NCI-H345 treated with DMSO at 0.1 percent for 48 hours (cell line): ENCODE data around the gene ZBTB16.

Experiments used
- DNase-seq: peaks from one replicate; lab custom pipeline; 2025; ENCODE audit not compliant: unreplicated experiment; lab: John Stamatoyannopoulos, UW

Gene ZBTB16

DNA sequence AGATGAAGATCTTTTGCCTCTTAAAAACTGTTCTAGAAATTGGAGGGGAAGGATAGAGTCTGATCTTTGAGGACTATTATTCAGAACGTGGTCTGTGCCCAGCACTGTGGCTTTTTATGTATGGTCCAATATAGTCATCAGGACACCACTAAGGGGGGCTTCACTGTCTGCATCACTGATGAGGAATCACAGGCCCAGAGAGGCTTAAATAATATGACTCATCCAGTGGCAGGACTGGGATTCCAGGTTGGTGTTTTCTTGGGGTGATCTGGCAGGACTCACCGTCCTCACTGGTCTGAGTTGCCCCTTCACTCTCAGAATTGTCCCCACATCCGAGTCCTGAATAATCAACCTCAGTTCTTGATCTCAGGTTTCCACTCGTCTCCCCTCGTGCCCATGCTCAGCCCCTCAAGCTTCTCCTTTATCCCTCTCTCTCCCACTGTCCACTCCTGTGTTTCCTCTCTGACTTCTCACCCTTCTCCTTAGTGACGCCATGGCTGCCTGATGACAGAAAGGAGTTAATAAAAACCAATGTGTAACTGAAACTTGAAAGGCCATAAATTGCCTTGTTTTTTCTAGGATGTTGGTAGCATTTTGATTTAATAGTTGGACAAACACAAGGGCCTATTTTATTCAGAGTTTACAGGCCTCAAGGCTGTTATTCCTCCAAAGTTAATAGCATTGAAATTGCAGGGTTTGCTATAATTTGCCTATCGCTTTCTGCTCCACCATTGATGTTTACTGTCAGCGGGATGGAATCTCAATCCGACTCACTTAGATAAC is 141.0 kb downstream of the ZBTB16 start:
- DNase-seq: no peak

DNA sequence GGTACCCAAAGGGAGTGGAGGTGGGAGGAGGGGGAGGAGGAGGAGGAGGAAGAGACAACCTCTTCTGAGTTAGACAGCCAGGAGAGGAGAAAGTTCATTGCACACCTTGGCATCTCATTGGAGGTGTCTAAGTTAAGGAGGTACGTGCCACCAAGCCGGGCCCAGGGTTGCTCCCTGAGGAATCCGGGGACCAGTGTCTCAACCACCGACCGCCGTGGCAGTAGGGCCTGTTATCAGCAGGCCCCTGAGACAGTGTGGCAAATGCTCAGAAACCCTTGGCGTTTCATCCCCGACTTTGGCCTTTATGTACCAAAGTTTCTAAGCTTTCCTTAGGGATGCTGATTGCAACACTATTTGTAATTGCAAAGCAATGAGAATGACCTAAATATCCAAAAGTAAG is 141.7 kb downstream of the ZBTB16 start:
- no peak for DNase-seq

DNA sequence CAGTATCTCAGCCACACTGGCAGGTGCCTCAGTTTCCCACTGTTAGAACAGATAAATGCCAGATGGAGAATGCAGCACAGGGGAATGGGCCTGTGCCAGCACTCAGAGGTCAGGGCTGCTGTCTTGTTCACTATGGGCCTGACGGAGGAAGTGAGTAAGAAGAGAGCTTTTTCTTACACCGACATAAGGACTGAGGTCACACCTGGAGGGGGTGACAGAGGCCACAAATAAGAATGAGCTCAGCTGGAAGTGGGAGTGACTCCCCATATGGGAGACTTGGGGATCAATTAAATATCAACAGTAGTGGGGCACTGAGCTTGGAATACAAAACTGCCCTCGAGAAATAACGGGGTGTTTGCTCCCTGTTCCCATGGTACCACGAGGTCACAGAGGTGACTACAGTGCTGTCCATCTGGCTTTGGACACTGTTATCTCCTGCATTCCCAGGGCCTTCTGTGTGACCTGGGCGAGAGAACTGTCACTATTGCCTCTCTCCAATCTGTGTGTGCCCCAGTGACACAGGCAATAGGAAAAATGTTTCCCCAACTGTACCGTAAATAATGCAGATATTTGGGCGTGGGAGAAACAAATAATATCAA is 142.6 kb downstream of the ZBTB16 start:
- no peak for DNase-seq

DNA sequence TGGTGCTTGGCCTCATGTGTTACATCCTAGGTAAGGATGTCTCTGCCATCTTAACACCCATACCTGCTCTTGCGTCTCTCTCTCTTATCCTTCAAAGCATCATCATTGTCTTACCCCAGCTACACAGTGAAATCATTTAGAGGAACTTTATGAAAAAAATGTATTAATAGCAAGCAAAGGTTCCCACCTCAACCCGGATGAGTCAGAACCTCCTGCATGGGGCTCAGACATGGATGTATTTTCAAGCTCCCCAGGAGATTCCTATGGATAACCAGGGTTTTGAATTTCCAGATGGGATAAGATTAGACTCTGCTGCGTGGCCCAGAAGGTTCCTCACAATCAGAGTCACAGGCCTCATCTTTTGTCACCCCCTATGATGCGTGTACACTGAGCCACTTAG is 147.6 kb downstream of the ZBTB16 start:
- DNase-seq: no peak

DNA sequence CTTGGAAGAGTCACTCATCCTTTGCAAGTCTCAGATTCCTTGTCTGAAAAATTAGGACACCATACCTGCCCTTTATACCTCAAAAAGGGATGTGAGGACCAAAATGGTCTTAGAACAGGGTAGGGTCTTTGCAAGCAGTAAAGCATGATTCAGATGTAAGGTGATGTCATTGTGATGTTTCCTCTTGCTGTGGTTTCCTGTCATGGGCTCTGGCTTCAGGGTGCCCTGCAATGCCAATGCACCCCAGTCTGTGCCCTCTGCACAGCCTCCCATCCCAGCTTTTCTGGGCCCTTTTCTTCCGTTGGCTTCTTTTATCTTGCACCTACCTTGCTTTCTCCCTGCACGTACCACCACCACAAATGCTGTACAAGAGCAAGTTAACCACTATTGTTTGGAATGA is 148.9 kb downstream of the ZBTB16 start:
- DNase-seq: no peak

DNA sequence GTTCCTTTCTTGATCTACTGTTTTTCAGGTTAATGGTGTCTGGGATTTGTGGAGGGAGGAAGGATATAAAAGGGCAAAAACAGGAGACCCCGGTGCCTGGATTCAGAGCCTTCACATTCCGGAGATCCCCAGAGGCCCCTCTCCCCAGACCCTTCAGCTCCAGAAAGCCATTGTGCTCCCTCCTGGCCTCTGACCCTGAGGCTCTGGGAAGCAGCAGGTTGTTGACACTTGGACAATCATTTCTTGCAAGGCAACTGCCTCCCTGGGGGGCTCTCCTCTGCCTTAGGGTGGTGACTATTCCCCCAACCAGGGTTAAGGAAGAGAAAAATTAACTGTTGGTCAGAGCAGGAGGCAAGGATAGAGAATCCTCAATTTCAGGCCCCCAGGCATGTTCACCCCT is 149.8 kb downstream of the ZBTB16 start:
- DNase-seq: no peak

DNA sequence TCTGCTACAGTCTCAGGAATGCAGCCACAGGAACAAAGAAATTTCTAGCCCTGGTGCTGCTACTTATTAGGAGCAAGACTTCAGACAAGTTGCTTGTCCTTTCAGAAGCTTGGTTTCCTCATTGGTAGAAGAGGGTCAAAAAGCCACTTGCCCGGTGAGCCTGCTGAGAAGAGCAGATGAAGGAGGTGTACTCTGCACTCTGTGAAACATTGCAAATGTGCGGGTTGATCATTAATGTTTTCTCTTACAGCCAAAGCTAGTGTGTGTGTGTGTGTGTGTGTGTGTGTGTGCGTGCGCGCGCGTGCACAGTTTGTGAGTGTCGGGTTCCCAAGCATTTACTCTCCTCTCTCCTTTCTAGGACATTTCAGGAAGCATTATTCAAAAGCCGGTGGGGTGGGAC is 150.4 kb downstream of the ZBTB16 start:
- no peak for DNase-seq

DNA sequence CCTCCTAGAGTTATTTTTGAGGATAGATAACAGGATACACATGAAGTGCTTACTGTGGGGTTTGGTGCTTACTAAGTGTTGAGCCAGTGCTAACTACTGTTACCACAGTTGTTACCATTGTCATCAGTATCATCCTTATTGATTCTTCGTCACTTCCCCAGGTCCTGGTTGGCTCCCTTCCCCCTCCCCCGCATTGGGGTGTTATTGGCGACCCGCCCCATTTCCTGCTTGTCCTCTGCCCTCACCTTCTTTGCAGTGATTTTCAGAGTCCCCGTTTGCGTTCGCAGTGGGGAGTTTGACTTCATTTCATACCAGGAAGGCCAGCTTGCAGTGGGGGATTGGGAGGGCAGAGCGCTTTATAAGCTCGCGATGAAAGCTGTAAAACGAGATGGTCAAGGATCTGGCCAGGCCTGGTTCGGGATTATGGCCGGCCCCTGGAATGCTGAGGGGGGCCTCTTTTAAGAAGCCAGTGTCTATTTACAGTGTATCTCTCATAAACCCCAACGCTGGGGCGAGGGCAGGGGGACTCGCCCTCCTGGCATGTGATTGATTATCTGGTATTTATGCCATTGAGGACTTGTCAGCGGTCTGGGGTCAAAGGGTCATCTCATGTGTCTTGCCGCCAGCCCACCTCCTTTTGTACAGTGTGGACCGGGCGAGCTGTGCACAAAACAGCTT is 152.1 kb downstream of the ZBTB16 start:
- no peak for DNase-seq

DNA sequence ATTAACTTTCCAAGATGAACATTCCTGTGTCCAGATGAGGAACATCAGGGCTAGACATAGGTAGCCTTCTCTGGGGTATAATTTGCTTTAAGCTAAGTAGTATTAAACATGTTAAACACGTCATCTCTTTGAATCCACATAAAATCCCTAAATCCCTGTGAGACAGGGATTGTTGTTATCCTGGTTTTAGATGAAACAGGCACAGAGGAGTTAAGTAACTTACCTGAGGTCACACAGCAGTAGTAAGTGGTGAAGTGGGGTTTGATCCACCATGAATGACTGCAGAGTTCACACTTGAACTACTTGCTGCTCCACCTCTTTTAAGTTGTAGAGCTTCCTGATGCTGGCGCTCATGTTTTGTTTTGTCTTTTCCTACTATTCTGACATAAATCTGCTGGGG is 154.1 kb downstream of the ZBTB16 start:
- DNase-seq: no peak

DNA sequence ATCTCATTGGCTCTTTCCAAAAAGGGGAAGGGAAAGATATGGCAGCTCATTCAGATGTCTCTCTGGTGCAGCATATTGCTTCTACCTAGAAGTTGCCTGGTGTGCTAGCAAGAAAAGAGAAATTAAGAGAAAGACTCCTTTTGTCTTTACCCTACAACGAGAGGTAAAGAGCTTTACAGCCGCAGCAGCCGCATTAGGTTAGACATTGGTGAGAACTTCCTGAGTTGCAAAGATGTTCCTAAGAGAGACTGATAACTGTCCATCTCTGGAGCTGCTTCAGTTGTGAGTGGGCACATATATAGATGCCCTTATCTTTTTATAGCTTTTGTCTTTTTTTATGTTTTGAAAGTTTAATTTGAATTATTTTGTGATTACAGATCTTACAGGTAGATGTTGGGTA is 155.9 kb downstream of the ZBTB16 start:
- no peak for DNase-seq

DNA sequence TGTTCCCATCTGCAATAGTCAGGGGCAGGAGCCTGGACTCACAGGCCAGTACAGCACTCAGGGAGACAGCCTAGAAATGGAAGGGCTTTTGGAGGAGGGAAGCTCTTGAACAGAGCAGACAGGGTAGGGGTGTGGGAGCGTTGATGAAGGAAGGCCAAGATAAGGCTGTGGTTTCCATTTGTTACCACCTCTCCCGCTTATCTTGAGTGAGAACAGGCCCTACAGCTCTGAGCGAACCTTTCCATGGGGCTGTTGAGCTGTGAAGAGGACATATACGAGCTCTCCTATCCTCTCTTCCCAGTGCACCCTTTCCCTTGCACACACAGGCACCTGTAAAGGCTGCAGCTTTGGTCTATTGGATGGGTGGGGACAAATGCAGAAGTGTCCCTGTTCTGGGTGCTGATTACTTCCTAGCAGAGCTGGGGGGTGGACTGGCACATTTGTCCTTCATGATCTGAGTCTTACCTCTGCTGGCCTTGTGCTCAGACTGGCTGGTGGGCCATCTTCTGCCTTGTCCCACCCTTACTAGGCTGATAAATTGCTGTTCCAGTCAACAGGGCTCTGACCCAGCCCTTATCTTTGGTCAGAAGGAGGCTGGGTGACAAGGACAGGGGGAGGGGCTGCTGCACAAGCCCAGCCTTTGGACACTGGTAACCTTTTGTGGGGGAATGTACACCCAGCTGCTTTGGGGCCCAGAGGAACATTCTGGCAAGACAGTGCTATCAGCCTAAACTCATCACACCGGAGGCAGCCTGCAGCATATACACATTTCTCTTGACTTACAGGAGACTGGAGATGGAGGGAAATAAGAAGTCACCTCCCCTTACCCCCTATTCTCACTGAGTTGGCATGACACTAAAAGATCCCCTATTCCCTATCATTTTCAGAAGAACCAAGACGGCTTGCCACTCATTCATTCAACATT is 156.6 kb downstream of the ZBTB16 start:
- no peak for DNase-seq

DNA sequence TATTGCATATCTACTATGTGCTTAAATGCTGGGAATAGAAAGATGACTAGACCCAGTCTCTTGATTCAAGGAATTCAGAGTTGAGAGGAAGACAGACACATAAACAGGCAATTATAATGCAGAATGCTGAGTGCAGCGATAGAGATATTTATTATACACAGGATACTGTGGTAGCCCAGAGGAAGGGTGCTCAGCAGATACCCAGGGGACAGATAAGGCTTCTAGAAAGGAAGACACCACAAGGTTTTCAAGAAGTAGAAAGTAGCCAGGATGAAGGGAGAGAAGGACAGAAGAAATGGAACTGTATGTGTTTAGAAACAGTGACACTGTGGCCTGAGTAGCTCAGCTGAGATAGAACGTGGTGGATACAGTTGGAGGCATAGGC is 157.3 kb downstream of the ZBTB16 start:
- DNase-seq: no peak

DNA sequence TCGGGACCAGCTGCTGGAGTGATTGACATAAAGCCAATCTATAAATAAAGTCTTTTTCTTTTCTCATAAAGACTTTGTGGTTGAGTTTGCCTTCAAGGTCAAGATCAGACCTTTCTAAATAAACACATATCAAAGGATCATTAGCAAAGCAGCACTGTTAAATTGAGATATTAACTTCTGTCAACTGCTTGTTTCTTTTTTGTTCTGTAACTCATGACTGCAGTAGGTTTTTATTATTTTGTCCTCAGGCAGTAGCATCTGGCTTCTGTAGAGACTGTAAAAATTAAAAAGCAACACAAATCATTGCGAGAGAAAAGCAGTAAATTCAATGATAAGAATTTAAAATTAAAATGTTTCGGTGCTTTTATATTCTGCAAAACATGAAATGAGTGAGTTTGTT is 159.0 kb downstream of the ZBTB16 start:
- no peak for DNase-seq

DNA sequence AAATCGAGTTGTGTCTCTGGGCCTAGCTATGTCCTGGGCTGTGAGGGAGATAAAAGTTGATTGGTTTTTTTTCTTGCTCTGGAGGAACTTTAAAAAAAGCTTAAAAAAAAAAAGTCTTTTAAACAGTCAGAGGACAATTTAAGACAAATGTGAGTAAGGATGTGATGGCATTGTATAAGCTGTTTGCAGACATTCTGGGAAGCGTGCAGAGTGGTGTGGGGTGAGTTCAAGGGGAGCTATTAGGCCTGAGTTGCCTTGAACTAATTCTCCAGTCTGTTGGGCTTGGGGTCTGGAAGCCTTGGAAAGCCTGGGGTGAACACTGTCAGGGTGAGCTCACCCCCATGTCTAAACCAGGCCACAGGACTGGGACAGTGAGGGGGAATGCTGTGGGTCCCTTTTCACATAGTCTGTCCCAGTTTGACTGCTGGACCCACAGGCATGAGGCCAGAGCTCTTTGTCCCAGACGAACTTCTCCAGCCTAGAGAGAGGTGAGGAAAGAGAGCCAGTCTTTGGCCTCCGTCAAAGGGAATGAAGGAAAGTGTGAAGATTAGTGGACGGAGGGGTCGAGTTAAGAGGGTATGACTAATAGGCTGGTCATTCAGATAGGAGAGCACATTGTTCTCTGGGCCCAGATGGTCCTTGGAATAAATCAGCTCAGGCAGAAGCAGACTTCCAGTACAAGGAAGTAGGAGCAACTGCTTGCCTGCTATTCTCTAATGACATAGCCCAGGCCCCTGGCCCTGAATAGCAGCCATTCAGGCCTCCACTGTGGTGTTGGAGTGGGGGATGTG is 160.2 kb downstream of the ZBTB16 start:
- no peak for DNase-seq

DNA sequence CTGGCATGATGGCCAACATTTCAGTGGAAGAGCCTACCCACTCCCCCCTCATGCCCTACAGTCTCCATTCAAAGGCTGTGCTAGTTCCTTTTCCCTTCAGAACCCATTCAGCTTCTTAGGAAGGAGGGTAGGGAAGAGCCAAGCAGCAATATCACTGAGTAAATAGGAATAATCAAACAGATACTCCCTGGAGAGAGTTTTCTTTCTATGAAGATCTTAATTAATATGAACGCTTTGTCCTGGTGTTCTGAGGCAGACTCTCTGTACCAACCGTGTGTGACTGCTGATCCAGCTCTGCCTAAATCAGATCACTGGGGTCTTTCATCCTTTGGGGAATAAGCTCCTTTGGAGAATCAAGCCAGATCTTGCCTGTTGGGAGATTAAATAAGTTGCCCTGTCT is 161.5 kb downstream of the ZBTB16 start:
- DNase-seq: no peak

DNA sequence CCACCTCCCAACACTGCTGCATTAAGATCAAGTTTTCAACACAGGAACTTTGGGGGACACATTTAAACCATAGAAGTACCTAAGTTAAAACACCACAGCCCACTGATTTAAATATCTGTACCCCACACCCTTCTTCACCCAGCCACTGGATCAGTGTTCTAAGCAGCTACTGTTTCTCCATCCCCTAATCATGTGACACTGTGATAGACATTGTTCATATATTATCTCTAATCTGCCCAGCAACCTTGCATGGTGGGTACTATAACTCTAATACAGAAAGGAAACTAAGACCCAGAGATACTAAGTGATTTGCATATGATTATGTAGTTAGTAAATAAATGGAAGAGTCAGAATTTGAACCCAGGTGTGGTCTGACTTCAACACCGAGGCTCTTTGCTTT is 166.2 kb downstream of the ZBTB16 start:
- no peak for DNase-seq

DNA sequence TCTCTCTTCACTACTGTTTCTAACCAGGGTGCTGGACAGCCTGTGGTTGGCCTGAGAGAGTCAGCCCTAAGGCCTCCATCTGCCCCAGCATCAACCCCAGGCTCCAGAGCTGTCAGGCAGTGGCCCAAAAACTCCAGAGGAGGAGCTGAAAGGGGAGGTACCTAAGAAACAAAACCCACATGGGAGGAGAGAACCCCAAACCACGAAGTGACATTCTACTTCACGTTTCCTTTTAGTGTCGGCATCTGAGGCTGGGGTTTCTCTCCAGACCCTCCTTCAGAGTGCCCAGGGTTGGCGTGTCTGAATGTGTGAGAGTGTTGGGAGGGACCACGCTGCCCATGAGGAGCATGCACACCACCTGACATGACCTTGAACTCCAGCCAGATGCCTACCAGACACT is 166.8 kb downstream of the ZBTB16 start:
- DNase-seq: no peak

DNA sequence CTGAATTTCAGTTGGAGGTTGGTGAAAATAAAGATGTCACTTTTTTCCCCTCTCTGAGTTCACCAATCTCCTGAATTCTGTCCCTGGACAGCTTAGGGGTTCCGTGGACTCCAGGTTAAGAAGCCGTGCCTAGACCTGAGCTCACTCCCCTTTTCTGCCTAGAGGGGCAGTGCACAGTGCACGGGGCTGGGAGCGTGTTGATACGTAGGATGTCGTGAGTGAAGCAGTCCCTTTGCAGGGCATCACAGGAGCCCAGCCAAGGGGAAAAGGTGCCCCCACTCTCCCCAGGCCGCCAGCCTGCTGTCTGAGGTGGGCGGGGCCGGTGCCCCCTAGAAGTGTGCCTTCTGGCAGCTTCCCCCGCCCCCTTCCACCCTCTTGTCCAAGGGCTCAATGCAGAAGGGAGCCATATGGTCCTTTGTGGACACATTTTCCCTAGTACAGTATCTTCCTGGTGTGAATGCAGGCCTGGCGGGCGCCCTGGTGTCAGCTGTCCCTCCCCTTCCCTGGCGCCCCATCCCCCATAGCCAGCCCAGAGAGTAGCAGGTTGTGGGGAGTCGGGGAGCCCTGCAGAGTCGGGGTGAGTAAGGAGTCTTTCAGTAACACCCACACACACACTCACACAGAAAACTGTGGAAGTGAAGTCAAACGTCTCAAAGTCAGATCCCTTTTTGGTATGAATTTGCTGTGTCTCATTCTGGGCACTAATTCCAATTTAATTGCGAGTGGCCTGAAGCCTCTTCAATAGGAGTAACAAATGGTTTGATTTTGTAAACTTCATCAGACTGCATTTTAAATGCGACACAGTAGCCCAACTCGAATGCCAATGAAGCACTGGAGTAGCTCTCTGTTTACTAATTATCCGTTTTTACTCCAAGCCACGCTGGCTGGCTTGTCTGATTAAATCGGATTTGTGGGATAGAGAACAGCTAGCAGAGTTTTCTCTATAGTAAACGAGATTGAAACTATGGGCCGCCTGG is 169.2 kb downstream of the ZBTB16 start:
- DNase-seq: no peak

DNA sequence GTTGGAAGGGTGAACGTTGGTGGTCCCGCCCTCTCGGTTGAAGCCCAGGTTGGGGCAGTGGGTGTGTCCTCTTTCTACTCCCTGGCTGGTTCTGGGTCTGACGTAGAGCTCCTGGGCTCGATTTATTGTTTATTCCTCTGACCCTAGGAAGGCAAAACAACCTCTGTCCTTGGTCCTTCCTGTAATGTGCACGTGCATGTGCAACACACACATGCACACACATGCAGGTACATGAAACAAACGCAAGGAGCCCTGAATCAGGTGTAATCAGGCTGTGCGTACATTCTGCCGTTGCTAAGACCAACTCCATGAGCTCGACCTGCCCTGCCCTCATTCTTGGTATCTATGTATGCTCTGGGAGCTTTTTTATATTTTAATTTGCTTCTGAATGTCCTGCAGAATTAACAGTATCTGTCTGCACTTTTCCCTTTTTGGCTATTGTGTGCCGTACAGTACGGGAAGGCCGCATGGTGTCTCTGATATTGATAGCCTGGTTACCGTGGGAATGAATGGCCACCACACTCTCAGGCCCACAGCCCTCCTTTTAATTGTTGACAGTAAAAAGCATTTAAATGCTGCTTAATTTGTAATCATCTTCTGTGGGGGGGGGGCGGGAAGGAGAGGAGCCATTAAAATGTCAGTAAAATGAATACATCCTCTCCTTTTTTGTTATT is 170.7 kb downstream of the ZBTB16 start:
- DNase-seq: no peak
